Prostate gland (tissue), 2 donors: ENCODE results near the gene IL18RAP. TPM values are rescaled to one million over a fixed set of nuclear protein-coding genes. Genes with fewer than 3 reads are reported as not detected.

Source experiments
- DNase-seq: peaks from one replicate; pipeline ENCODE4 v3.0.0-alpha.2; 2019; ENCODE audit warnings: low spot score
- H3K27ac ChIP-seq, 2 donors: fragments of 200-600 bp; sonication (generic); 2 replicates each; pipeline ENCODE4 v1.5.1; 2017 to 2019
- H3K27me3 ChIP-seq: fragments of 200-600 bp; sonication (generic); replicated peaks from 2 replicates; pipeline ENCODE4 v1.5.1; 2019; ENCODE audit not compliant: insufficient read depth
- H3K36me3 ChIP-seq, 2 donors: fragments of 200-600 bp; sonication (generic); 1 replicate in 1 of 2; 2 replicates in 1 of 2; pipeline versions ENCODE4 v1.5.1 to v1.8.1; 2017 to 2019
- H3K4me1 ChIP-seq: fragments of 200-600 bp; sonication (generic); replicated peaks from 2 replicates; pipeline ENCODE4 v1.5.1; 2019
- H3K4me3 ChIP-seq, 2 donors: fragments of 200-600 bp; sonication (generic); 2 replicates each; pipeline ENCODE4 v1.5.1; 2017 to 2019
- H3K9me3 ChIP-seq: fragments of 200-600 bp; sonication (generic); 2 replicates; pipeline ENCODE4 v1.5.1; 2017
- CTCF ChIP-seq, 4 experiments: fragments of 200-600 bp in 2 of 4; fragments of 450-650 bp in 2 of 4; sonication (generic) in 2 of 4; IDR thresholded peaks; 1 replicate in 3 of 4; 2 replicates in 1 of 4; pipeline ENCODE4 v1.5.1; 2016 to 2019; ENCODE audit warnings: antibody characterized with exemption in 4 of 4, mild to moderate bottlenecking in 2 of 4, moderate library complexity in 2 of 4
- POLR2A ChIP-seq: fragments of 450-650 bp; IDR thresholded peaks from one replicate; pipeline ENCODE4 v1.6.1; 2016; ENCODE audit warnings: antibody characterized with exemption, mild to moderate bottlenecking
- POLR2AphosphoS5 ChIP-seq: sonication (generic); formaldehyde crosslinking; IDR thresholded peaks from one replicate; pipeline ENCODE4 v1.6.1; 2017; ENCODE audit warnings: antibody characterized with exemption
- WGBS: methylation state at CpG from one replicate; pipeline ENCODE4 v1.1.5; 2018; 5-methylcytosine and 5-hydroxymethylcytosine counted together
- intact Hi-C: fragments of 100-400 bp; cut with DNase I; formaldehyde crosslinking; loops from one replicate; pipeline ENCODE4 v1.14.2; 2022
- total RNA-seq, 2 donors: library from RNA; depleted of rRNA; stranded (reverse); fragments of >200 nt; gene quantifications; one replicate each; pipeline ENCODE4 v1.1.0, GENCODE V29; 2016

Gene IL18RAP
- total RNA-seq, 2 donors from 2014 or later = 0.14 TPM; not detected in 1

- intact Hi-C loops = no loop called here
- no peaks in the 10 kb centered on the region for H3K36me3 ChIP-seq
- 51% methylated on average over 1 of the region's 1 CpG for WGBS
These were observed 4.3 kb downstream of the IL18RAP start for GRCh38 chr2:102427249-102427648.

GRCh38 chr2:102428573-102428972 lies 5.6 kb downstream of the IL18RAP start:
- intact Hi-C loops = no loop called here
- Histone ChIP-seq H3K27ac (no peak overlapping the region), H3K27me3 (peaks cover 2% of the 10 kb centered on the region), H3K4me3 (no peak overlapping the region), H3K9me3 (no peaks in the 10 kb centered on the region), H3K4me1 (no peaks in the 10 kb centered on the region), H3K36me3 (no peaks in the 10 kb centered on the region)
- 71% methylated on average over 2 of the region's 2 CpGs for WGBS
- TF ChIP-seq CTCF (IDR thresholded peaks at IDR 0.05) (no peak), POLR2A (no peak), POLR2AphosphoS5 (no peak)
- no peak for DNase-seq

More at GRCh38 chr2:102427249-102427648, 4.3 kb downstream of the IL18RAP start:
- Histone ChIP-seq H3K9me3 (no peaks in the 10 kb centered on the region), H3K4me1 (no peaks in the 10 kb centered on the region), H3K27me3 (peaks cover 2% of the 10 kb centered on the region), H3K27ac (no peak overlapping the region), H3K4me3 (no peak overlapping the region)
- TF ChIP-seq CTCF (IDR thresholded peaks at IDR 0.05) (no peak), POLR2AphosphoS5 (no peak), POLR2A (no peak)
- no peak for DNase-seq

- WGBS = 100% methylated on average over 2 of the region's 2 CpGs
- no peak for DNase-seq
- no peaks in the 10 kb centered on the region for H3K4me1 ChIP-seq
- H3K4me3 ChIP-seq = no peak overlapping the region
- peaks cover 2% of the 10 kb centered on the region for H3K27me3 ChIP-seq
- H3K36me3 ChIP-seq = no peaks in the 10 kb centered on the region
- TF ChIP-seq CTCF (IDR thresholded peaks at IDR 0.05) = no peak
- intact Hi-C loops = no loop called here
- no peaks in the 10 kb centered on the region for H3K9me3 ChIP-seq
- H3K27ac ChIP-seq = no peak overlapping the region
These were observed 9.4 kb downstream of the IL18RAP start for GRCh38 chr2:102432386-102432785.

- Histone ChIP-seq H3K36me3 (no peaks in the 10 kb centered on the region), H3K27me3 (no peaks in the 10 kb centered on the region), H3K27ac (no peak overlapping the region), H3K9me3 (no peaks in the 10 kb centered on the region), H3K4me1 (no peaks in the 10 kb centered on the region), H3K4me3 (no peak overlapping the region)
- DNase-seq = no peak
- WGBS = 93% methylated on average over 4 of the region's 4 CpGs
- intact Hi-C loops = no loop called here
- no peak for TF ChIP-seq CTCF (IDR thresholded peaks at IDR 0.05)
- no peak for TF ChIP-seq POLR2AphosphoS5
- no peak for TF ChIP-seq POLR2A
These were observed 11.2 kb downstream of the IL18RAP start for GRCh38 chr2:102433973-102434654.

GRCh38 chr2:102434655-102435381 lies 11.9 kb downstream of the IL18RAP start:
- H3K27ac ChIP-seq = no peak overlapping the region
- TF ChIP-seq CTCF (IDR thresholded peaks at IDR 0.05) (no peak), POLR2A (no peak), POLR2AphosphoS5 (no peak)
- no peaks in the 10 kb centered on the region for H3K36me3 ChIP-seq
- H3K4me1 ChIP-seq = no peaks in the 10 kb centered on the region
- no peaks in the 10 kb centered on the region for H3K9me3 ChIP-seq
- H3K27me3 ChIP-seq = no peaks in the 10 kb centered on the region
- intact Hi-C loops = no loop called here
- H3K4me3 ChIP-seq = no peak overlapping the region
- WGBS = 83% methylated on average over 2 of the region's 2 CpGs
- no peak for DNase-seq
